Stimulated activated CD8-positive, alpha-beta memory T cell treated with anti-CD3 and anti-CD28 coated beads, Interleukin-15, amount 100 ng/mL, for 4 hours (primary cell): ENCODE measurements around the gene CHFR.
"Not testable (repeated sequence)": the region's sequence is repeated elsewhere in the genome, so short reads cannot be mapped to it uniquely, and the experiment has no call there.

ENCODE experiments used
- DNase-seq, 2 donors: peaks; one replicate each; pipeline ENCODE4 v3.0.0-alpha.2; 2020; ENCODE audit warnings: low read depth in 2 of 2

The CHFR gene

GRCh38 chr12:132807295-132808092 lies 79.9 kb downstream of the CHFR start:
- no peak for DNase-seq

- no peak for DNase-seq
Measured at GRCh38 chr12:132806857-132807256, 80.5 kb downstream of the CHFR start.

DNA sequence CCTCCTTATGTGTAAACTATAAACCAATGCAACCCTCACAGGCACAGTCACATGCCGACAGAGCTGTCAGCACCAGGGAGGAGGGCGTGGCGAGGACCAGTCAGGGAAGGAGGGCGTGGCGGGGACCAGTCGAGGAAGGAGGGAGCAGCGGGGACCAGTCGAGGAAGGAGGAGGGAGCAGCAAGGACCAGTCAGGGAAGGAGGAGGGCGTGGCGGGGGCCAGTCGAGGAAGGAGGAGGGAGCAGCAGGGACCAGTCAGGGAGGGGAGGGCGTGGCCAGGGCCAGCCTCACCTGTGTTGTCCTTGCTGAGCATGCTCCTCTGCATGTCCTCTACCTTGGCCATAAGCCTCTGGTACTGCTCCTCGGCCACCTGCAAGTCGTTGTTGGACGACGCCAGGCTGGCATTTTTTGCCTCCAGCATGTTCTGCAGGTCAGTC lies 83.0 kb downstream of the CHFR start:
- DNase-seq, result no peak

DNA sequence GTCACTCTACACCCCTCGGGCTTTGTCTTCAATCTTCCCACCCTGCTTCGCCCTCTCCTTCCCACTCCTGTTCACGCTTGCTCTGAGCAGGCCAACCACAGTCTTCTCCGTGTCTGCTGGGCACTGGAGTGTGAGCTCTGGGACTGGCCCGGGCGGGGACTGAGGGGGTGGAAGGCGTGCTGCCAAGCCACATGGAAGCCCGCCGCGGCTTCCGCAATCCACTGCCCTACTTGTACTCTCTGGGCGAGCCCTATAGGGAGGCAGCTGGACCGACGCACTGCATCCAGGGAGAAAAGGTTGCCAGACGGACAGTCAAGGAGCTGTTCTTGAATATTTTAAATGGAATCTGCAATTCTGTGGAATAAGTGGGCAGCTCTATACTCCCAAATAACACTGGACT lies 83.5 kb downstream of the CHFR start:
- DNase-seq, result no peak

DNA sequence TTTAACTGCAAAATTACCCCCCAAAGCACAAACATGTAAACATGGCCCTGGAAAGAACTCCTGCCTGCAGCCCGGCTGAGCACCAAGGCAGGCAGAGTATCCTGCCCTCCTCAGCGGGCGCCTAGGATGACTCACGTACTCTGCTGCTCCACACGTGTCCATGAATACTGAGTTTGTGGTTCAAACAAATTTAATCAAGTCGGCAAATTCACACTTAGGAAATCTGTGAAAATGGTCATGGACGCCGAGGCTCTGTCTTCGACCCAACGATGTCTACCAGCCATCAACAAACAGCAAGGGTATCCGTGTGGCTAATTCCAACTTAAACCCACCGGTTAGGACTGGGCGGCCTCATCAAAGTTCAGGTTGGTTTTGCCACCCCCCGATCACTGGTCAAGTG lies 84.3 kb downstream of the CHFR start:
- no peak for DNase-seq

DNA sequence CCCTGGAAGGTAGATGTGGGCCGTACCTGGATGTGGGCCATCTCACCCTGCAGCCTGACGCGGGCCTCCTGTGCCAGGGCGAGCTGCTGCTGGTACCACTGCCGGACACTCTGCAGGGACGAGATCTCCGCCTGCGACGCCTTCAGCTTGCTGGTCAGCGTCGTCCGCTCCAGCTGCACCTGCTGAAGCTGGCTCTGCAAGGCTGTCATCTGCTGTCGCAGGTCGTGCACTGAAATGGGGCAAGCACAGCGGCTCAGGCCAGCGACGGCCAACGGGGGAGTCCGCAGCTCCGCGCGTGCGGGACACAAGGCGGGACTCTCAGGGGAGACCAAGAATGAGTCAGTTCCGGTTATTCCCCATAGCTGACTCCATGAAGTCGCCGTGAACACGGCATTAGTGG lies 85.7 kb downstream of the CHFR start:
- no peak for DNase-seq

- DNase-seq, result no peak
Measured at GRCh38 chr12:132798836-132799235, 88.6 kb downstream of the CHFR start.

- DNase-seq, result no peak
Measured at GRCh38 chr12:132797820-132798570, 89.4 kb downstream of the CHFR start.

GRCh38 chr12:132795847-132796246 lies 91.6 kb downstream of the CHFR start:
- DNase-seq, result no peak

DNA sequence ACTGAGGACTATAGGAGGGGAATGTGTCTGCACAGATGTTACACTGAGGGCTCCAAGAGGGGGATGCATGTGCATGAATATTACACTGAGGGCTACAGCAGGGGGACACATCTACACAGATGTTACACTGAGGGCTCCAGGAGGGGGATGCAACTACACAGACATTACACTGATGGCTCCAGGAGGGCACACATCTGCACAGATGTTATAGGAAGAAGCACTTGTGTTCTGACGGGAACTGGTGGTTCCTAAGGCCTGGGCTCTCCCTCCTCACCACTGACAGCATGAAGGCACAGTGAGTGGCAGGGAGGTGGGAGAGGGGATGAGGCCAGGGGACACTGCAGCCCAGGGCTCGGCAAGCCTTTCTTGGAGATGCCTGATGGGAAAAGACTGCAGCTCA lies 95.5 kb downstream of the CHFR start:
- DNase-seq, result not testable (repeated sequence)

GRCh38 chr12:132789099-132789471 lies 98.3 kb downstream of the CHFR start:
- DNase-seq, result no peak

DNA sequence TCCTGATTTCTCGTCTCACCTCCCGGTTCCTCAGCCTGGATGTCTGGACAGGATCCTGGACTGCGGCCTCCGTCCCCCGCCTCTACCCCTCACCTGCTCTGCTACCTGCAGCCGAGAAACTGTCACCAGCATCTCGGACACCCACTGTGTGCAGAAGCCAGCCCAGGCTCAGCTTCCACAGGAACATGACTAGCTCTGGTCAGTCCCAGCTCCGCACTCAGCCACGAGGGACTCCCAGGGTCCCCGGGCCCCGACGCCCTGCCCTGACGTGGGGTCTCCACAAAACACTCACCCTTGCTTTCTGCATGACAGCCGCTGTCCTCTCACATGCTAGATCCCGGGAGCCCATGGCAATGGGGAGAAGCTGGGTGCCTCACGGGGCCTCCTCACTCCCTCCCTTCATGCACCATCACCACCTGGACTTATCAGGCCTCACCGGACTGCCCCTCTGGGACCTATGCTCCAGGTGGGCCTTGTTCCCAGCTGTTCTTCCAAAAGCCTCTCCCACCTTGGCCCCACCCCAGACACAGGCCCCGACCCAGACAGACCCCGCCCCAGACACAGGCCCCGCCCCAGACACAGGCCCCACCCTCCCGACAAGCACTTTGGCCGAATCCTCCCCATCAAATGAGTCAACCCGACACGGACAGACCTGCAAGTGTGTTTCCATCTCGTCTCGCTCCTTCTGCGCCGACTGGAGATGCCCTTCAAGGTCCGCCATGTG lies 98.9 kb downstream of the CHFR start:
- no peak for DNase-seq

DNA sequence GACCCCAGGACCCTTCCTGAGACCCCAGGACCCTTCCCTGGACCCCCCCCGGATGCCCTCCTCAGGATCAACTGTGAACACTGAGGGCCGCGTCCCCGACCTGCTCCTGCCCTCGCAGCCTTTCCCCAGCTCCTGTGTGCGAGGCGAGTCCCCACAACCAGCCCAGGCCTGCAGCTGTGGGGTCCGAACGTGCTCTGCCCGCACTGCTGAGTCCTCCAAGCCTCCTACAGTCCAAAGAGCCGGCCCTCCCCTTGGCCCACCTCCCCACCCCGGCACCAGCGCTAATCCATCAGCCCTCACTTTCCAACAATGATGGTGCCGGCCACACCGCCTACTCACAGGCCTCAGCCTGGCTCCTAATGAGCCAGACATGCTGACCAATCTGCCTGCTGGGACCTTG lies 99.5 kb downstream of the CHFR start:
- DNase-seq, result no peak

DNA sequence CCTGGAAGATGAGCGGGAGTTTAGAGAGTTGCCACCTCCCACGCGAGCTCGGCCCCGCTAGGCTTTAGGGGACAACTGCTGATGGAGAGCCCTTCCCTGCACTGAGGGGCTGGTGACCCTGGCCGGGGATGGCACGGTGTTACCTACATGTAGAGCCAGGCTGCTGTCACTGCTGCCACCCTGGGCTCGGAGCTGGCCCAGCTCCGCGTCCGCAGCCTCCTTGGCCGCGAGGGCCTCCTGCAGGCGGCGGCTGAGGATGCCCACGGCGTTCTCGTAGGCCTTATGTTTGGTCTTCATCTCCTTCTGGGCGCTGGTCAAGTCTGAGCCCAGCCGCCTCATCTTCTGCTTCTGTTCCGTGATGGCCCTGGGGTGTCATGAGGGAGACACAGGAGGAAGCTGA lies 101.2 kb downstream of the CHFR start:
- DNase-seq, result no peak

DNA sequence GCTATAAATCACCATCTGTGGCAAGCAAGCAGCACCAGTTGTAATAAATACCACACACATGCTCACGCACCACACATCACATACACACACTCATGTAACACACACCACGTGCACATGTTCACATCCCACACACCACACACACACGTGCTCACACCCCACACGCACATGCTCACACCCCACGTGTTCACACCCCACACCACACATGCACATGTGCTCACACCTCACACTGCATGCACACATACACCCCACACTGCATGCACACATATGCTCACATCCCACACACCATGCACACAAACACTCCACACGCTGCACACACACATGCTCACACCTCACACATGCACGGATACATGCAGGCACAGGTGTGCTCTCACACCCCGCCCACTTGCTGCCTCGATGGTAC lies 102.8 kb downstream of the CHFR start:
- no peak for DNase-seq

DNA sequence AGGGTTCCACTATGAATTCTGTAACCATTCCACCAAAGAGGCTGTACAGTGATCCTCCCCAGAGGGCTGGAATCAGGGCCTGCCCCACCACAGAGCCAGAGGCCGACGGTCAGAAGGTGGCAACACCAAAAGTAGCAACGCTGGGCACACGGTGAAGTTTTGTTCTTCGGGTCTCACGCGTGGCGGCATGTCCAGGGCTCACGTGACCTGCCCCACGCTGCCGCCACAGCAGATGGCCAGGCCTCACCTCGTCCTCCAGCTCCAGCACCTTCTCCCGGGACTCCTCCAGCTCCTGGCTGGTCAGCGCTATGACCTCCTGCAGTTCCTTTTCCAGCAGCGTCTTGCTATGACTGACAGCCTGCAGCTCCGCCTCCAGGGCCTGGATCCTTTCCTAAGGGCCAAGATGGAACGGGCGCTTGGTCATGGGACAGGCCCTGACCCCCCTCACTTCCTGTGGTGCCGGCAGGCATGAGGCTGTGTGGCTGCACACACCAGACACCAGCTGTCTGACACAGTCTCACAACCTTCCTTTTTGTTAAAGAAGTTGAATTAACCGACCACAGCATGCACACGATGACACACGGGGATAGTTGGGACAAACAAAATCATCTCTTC lies 103.4 kb downstream of the CHFR start:
- DNase-seq, result no peak
